Activated CD8-positive, alpha-beta memory T cell treated with anti-CD3 and anti-CD28 coated beads, Interleukin-2, amount 50 U/mL, for 4 hours (primary cell): Measurements from ENCODE around the gene GRIK4.

ENCODE experiments used
- DNase-seq: peaks from one replicate; pipeline ENCODE4 v3.0.0-alpha.2; 2020

The GRIK4 gene

DNA sequence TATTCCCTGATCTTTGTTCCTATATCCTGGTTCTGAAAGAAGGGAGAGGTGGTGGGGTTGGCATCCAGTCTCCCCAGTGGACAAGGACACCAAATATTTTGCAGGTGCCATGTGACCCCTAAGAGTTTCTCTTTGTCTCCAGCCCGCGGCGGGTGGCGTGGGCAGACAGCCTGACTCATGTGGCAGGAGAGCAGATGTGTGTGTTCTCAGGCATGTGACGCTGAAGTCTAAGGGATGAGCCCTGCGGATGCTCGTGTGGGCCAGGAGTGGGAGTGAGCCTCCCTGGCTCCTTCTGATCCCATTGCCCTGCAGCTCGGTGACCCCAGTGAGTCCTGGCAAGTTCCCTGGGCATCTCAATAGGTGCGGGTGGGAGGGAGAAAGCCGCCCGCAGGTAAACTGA, 417.5 kb downstream of the GRIK4 start:
- no peak for DNase-seq

DNA sequence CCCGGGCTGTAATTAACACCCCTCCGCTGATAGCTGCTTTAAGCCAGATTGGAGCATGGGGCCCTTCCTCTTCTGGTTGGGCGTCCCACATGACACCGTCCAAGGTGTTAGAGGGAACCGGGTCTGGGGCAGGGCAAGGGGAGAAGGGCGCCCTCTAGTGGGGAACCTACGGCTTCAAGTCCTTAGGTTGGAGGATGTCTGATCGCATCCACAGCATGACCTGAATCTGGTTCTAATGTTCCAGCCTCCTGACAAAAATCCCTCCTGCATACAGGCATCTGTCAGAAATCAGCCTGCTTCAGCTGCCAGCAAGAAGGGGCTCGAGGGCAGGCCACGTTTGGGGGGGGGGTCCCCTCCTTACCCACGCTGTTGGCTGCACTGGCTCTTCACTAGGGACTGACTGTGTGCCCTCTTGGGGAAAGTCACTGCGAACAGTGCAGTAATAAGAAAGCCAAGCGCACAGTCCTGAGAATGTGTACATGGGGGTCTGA, 418.2 kb downstream of the GRIK4 start:
- DNase-seq, result no peak

DNA sequence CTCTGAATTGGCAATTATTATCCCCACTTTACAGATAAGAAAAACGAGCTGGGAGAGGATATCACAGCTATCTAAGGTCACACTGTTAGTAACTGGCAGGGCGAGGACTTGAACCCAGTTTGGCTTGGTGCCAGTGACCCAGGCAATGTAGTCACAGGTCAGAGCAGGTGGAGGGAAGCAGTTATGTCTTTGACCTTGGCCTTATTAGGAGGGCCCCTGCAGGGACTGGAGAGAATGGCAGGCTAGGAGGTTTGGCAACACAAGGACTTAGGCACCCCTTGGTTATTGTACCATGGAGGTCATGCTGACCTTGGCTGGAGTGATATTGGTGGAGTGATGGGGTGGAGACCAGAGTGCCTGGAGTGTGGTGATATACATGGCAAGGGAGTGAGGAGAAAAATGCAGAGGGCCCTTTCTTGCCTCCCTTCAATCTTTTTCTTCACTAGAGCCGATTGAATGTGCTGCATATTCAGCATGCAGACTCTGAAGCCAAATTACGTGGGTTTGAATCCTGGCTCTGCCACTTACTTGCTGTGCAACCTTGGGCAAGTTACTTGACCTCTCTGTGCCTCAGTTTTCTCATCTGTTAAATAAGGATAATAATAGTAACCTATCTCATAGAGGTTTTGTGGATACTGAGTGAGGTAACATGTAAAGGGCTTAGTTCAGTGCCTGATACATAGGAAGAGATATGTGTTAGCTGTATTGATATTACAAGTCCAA, 419.7 kb downstream of the GRIK4 start:
- no peak for DNase-seq

DNA sequence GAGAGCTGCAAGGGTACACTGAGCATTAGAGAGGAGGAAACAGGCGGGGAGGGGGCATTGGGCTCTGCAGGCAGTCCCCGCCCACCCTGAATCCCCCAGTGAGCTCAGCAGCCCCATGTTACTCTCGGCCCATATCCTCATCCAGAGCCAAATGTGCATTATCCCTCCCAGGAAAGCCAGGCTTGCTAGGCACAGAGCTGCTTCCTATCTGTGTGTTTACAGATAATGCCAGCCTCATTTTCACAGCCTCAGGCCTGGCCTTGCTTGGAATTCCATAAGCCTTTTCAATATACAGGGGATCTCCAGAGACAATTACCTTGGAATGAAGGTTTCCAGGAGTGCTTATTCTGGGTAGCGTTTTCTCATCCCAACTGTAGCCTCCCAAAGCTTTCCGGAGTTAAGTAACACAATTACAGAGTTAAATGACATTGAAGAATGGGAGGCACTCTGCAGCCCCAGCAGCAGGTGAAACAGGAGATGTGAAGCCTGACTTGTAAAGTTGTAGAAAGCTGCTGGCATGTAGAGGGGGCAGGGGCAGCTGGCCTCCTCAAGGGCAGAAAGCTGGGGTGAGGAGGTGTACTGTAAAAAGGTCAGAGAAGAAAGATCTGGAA, 420.9 kb downstream of the GRIK4 start:
- DNase-seq, result no peak

DNA sequence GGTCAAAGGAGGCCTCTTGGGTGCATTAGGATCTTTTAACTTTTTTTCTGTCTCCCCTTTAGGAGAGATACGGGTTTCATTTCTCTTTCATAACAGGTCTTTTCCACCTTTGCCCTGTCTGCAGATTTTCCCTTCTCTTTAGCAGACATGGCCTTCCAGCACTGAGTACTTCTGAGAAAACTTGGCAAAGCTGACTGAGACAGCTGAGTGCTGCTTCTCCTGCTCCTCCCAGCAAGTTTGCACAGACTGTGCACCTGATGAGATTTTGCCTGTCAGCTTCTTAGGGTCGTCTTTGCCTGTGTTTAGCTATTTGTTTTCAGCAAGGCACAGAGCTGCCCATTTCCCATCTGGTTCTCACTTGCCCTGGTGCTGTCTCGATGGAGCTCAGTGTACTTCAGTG, 424.8 kb downstream of the GRIK4 start:
- no peak for DNase-seq

DNA sequence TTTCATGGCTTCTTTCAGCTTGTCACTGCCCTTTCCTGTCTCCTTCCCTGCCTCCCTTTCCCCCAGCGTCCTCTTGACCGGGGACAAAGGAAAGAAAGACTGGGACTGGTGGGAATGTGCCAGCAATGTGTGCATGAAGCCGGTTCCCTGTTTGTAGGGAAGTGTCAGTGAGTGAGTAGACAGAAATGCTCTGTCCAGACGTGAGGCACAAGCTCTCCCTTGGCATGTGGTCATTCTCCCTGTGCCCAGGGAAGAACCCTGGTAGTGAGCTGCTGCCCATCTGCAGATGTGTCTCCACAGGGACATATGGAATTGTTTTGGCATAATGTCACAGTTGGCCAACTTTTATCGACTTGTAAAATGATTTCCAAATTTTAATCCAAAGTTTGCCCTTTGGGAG, 426.0 kb downstream of the GRIK4 start:
- no peak for DNase-seq

DNA sequence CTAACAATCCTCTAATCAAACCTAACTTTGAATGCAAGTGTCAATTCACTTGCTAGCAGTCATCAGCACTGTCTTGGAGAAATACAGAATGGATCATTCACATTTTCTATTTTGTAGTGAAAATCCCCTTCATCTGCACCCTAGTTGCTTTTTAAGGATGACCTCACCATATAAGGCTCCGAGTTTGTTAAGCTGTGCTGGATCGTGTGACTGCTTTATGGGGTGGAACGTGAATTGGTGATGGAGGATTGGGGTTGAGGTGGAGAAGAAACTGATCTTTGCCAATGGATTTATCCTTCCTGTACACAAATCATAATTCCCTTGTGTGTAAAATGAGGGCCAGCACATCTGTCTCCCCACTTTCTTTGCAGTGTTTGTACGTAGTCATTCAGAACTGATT, 426.7 kb downstream of the GRIK4 start:
- DNase-seq, result no peak

DNA sequence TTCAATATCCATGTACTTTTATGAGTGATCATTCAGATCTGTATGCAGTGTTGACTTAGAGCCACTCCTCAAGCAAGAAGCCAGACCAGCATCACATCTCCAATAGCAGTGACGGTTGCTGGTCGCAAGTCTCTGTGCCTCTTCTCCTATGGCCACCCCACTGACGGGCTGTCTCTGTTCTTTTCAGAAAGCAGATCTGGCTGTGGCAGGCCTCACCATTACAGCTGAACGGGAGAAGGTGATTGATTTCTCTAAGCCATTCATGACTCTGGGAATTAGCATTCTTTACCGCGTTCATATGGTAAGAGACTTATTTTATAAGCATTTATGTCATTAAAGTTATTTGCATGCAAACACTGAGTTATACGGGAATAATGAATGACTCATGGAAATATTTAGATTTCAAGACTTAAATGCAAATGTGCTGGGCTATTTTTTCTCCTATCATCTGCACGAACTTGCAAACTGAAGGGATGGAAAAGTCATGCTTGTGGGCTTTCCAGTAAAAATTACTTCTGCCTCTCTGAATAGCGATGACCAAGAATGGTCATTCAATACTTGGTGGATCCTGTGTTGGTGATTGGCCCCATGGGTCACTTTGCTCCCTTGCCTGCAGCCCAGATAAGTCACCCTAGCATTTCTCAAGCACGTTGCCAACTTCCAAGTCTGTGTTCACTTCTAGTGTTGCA, 428.8 kb downstream of the GRIK4 start:
- no peak for DNase-seq

DNA sequence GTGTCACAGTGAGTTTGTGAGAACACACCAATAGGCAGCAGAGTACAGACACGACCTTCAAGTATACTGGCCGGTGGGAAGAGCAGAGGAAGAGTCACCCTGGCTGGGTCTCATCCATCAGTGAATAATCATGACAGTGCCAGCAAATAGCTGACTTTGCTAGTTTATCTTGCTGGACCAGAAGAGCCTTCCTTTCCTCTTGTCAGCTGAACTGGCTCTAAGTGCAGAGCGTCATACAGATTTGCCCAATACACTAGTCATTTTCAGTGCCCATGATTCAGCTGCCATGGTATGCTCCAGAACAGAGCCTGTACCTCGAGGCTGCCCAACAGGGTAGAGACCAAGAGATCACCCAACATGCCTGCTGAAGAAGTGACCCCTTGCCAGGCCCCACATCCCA, 429.5 kb downstream of the GRIK4 start:
- no peak for DNase-seq

DNA sequence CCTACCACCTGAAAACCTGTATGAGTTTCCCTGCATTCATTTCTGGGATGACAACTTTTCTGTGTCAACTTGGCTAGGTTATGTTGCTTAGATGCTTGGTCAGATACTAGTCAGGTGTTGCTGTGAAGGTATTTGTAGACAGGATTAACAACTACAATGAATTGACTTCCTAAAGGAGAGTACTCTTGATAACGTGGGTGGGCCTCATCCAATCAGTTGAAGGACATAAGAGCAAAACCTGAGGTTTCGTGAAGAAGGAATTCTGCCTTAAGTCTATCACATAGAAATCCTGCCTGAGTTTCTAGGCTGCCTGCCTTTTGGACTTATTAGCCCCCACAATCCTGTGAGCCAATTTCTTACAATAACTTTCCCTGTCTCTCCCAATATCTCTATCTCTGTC, 431.2 kb downstream of the GRIK4 start:
- no peak for DNase-seq

DNA sequence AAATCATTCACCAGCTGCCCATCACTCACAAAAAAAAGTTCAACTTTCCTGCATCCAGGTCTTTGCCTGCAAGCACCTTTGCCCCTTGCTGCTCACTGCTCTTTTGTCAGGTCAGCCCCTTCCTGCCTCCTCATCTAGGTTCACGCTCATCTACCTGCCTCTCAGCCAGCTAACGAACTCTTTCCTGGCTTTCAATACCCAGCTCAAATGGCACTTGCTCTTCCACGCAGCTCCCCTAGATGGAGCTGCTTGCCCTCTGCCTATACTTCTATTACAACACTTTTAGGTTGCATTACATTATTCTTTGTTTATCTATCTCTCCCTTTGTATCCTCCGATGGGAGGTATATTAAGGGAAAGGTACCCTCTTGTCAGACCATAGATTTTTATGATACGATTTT, 433.5 kb downstream of the GRIK4 start:
- DNase-seq, result no peak

DNA sequence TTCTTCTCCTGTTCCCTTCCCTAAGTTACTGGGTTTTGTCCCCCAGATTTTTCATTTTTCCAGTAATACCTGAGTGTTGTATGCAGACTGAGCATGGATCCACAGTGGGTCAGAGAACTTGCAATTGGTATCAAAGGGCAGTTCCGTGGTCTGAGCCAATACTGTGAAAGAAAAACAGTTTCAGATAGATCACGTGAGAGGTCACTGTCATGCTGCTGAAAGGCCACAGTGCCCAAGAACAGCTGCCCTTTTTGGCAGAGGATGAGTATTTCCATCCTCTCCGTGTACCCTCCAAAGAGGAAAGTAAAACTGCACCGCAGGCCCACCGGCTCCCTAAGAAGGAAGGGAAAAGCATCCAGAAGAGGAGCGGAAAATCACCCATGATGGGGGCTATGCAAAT, 439.3 kb downstream of the GRIK4 start:
- DNase-seq, result no peak

DNA sequence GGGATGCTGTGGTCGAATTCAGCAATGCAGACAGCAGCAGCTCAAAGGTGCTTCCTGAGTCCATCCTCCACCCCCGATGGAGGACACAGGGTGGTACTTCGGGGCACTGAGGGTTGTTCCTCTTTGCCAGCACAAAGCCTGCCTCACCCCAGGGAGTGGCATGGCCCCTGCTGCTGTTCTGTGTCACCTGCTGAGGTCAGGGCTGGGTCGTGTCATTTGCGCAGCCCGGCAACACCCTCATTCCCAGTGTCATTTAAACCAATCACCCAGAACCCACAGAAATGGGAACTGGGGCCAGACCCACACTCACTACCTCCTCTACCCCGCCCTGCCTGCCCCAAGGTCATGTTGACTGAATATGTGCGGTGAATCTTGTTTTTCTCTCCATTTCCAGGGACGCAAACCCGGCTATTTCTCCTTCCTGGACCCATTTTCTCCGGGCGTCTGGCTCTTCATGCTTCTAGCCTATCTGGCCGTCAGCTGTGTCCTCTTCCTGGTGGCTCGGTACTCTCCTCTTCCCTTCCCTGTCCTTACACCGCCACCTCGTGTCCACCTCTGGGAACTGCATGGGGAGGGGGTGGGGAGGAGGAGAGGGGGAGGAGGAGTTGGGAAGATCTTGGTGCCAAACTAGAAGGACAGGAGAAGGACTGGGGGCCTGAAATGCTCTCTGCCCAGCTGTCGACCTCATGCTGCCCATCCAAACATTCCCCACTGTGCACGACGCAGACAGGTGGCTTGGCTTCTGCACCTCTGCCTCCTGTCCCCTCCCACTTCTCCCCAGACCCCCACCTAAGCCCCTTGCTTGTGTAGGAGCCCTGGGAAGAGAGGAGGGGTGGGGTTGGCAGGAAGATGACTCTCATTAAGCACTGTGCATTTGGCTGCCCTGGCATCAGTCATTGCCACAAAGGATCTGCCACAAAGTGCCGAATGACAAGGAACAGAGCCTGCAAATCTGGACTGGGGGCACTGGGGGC, 441.2 kb downstream of the GRIK4 start:
- DNase-seq, result peak; percentile 55

DNA sequence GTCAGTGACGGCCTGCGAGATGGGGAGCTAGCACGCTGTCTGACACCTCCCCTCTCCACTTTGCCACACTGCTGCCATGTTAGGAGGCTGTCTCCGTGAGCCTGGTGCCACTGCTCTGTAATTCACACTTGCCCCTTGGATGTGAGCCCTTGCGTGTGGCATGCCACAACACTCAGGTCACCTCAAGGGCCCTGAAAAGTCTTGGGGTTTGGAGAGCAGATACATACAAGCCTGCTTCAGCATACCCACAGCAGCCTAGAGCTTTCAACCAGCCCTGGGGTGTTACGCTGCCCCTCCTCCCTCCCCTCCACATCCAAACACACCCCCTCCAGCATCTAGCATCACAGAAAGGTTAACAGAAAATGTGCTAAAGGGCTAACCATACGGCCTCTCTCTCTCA, 442.8 kb downstream of the GRIK4 start:
- DNase-seq, result no peak

DNA sequence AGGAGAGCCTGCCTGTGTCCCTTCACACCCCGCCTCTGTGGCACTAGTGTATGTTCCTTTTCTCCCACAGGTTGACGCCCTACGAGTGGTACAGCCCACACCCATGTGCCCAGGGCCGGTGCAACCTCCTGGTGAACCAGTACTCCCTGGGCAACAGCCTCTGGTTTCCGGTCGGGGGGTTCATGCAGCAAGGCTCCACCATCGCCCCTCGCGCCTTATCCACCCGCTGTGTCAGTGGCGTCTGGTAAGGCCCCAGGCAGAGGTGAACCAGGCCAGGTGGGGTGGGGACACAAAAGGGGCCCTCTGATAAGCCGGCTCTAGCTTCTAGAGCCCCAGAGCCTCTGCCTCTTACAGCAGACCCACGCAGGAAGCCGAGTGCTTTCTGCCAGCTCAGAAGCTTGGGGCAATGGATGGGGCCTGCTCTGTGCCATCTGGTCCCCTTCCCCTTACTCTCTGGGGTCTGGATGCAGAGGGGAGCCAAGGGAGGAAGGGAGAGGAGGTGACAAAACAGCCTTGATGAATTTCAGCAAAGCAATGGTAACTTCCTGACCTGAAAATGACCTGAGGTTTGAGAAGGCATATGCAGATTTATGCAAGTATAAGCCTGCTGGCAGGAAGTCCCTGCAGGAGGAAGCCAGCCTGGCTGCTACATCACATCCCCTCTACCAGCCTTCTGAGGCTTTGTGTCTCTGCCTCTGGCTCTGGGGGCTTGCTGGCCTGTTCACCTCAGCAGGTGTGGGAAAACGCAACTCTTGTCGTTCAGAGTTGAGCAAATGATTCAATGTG, 445.4 kb downstream of the GRIK4 start:
- DNase-seq, result no peak

DNA sequence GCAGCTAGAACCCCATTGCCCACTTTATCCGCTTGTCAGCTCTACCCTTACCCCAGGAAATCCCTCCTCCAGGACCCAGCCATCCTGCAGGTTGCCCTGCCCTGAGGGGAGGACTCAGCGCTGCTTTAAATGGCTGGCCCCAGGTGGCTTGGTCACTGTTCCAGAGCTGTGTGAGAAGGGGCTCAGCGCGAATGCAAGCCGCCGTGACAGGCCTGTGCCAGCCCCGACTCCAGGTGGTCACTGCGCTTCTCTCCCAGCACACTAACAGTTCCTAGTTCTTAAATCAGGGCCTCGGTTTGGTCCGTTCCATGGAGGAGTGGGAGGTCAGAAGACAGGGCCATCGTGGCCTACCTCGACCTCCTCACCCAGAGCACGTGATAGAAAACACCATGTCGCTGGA, 446.6 kb downstream of the GRIK4 start:
- no peak for DNase-seq

DNA sequence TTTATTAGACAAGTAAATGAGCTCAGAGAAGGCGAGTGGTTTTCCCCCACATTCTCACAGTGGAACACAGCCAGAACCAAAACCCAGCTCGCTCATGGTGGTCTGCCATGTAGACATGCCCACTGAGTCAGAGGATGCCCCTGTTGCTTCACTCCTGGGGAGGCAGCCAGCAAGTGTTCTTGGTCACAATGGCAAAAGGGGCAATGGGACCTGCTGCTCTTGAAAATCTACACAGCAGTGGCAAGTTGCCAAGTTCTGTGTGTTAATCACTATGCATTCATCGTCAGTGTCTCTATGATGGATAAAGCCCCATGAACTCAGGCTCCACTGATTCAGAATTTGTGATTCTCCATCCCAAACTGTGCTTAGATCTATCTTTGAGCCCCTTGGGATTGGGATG, 447.6 kb downstream of the GRIK4 start:
- DNase-seq, result no peak

DNA sequence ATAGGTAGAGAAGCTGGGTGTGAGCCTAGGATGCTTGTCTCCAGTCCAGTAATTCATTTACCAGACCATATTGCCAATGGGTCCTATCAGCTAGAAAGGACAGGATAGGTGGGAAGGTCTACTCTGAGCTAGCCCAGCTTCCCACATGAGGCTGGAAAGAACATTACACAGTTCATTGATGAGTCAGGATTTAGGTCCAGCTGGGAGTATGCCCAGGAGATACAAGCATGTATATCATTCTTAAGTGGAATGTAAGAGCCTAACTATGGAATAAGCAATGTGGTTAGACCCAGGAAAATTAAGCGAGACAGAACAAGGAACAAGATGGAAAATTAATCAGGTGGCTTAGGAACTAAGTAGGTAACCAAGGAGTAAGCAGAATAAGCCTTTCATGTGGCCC, 453.3 kb downstream of the GRIK4 start:
- DNase-seq, result no peak

DNA sequence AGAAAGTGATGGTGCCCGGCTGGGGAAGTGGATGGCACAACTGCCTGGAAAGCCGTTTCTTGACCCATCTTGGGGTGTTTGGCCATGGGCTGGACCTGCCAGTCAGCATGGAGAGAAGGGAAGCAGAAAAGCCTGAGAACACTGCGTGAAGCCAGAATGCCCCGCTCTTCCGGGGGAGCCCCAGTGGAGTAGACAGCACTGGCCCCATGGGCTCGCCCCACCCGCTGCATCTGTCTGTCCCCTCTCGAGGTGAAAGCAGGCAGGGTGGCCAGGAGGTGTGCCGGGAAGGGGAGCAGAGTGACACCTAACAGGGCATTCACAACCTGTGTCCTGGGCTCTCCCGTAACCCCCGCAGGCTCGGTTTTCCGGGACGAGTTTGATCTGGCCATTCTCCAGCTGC, 455.3 kb downstream of the GRIK4 start:
- DNase-seq, result no peak

DNA sequence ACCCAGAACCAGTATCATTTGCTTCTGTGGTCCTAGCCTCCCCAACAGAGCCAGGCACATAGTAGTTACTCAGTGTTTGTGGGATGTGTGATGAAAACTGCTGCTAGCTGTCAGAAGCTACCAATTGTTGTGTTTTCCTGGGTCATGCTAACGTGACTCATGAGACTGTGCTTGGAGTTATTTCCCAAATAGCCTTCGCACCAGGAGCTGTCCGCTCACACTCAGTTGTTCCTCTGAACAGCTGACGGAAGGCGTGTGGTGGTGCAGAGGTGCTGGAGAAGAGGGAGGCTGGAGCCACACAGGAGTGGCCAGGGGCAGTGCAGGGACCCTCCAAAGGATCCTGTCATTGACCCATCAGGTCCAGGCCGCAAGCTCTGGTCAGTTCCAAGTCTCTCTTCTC, 458.4 kb downstream of the GRIK4 start:
- DNase-seq, result no peak

DNA sequence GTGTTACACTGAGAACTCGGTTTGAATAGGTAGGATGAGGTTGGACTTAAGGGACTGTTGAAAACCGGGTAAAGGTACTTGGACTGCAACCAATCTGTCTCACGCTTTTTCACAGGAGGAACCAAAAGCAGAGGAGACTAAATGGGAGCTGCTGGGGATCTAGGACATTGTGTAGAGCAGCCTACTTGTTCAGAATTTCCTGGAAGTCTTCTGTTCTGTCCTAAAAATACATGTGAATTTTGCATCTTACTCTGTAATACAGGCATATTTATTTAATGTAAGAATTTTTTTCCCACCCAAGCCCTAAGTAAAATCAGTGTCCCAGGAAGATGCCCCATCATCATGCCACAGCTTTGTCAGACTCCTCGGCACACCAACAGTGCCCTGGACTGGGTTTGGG, 460.3 kb downstream of the GRIK4 start:
- DNase-seq, result no peak

DNA sequence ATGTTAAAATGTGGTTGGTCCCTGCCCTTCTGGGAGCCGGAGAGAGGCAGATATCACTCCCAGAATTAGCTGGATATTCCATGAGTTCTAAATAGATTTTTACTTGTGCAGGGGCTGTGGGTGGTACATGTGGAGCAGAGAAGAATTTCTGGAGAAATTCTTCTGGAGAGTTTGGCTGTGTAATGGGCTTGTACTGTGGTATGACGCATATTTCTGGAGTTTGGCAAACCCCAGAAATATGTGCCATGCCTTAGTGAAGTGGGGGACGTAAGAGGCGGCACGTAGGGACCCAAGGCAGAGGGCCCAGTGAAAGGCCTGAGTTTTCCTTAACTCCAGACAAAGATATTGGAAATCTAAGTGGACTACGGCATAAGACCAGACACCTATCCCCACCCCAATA, 461.1 kb downstream of the GRIK4 start:
- DNase-seq, result no peak
